A549 (cell line): ENCODE measurements around the gene DLX6. TPM values are rescaled to one million over a fixed set of nuclear protein-coding genes. Genes with fewer than 3 reads are reported as not detected.

Source experiments
- ATAC-seq, 2 experiments: fragments of 200-7000 bp in 1 of 2; fragments of >200 bp in 1 of 2; cut with Nextera tagmentation in 1 of 2; cut with Tn5 transposase in 1 of 2; 3 replicates each; pipeline versions ENCODE4 v1.8.0 to v1.9.1; 2018 to 2020; ENCODE audit warnings: mild to moderate bottlenecking in 1 of 2, moderate library complexity in 1 of 2
- CTCF ChIA-PET: fragments of 300-600 bp; sonication (Branson Sonifier 250); formaldehyde crosslinking; extraction: SDS; loops from one replicate; lab custom pipeline; 2021; ENCODE audit warnings: antibody characterized with exemption, inconsistent platforms; lab: Yijun Ruan, JAX
- POLR2A ChIA-PET: fragments of 350-600 bp; formaldehyde crosslinking; extraction: SDS; loops from one replicate; lab custom pipeline; 2021; ENCODE audit warnings: antibody characterized with exemption, inconsistent platforms; lab: Yijun Ruan, JAX
- DNase-seq, 2 experiments: peaks; one replicate each; pipeline versions ENCODE4 v3.0.0 to v3.0.0-alpha.2; 2011 to 2016; ENCODE audit warnings: low read depth in 1 of 2, low spot score in 1 of 2
- FAIRE-seq: peaks from 2 replicates; lab custom pipeline; 2011; peaks lifted over from hg19 to GRCh38; lab: Jason Lieb, UNC
- H3K27ac ChIP-seq, 2 experiments: fragments of >200 bp; sonication (Bioruptor Twin); formaldehyde crosslinking; 3 replicates each; pipeline ENCODE4 v1.5.1; 2016 to 2017
- H3K4me1 ChIP-seq: fragments of >200 bp; sonication (Bioruptor Twin); formaldehyde crosslinking; 3 replicates; pipeline ENCODE4 v1.6.1; 2016
- H3K4me2 ChIP-seq: fragments of >200 bp; sonication (Bioruptor Twin); formaldehyde crosslinking; 3 replicates; pipeline ENCODE4 v1.6.1; 2016
- H3K4me3 ChIP-seq: fragments of >200 bp; sonication (Bioruptor Twin); formaldehyde crosslinking; 3 replicates; pipeline ENCODE4 v1.5.1; 2016
- H3K9me3 ChIP-seq: fragments of >200 bp; sonication (Bioruptor Twin); formaldehyde crosslinking; 3 replicates; pipeline ENCODE4 v1.6.1; 2016
- CBX2 ChIP-seq: fragments of 200-600 bp; sonication (generic); IDR thresholded peaks from 2 replicates; pipeline ENCODE4 v1.6.1; 2016; ENCODE audit warnings: low read depth, mild to moderate bottlenecking, borderline replicate concordance
- CBX8 ChIP-seq: fragments of 200-600 bp; sonication (generic); IDR thresholded peaks from 2 replicates; pipeline ENCODE4 v1.6.1; 2016
- CHD2 ChIP-seq: fragments of 150-350 bp; IDR thresholded peaks from 2 replicates; pipeline ENCODE4 v1.6.1; 2014; ENCODE audit warnings: low read length; ENCODE audit not compliant: partially characterized antibody
- FOSB ChIP-seq: fragments of 250-450 bp; sonication (Bioruptor Pico); IDR thresholded peaks from 2 replicates; pipeline ENCODE4 v1.5.0; 2020; ENCODE audit warnings: mild to moderate bottlenecking, moderate library complexity
- GATA3 ChIP-seq: IDR thresholded peaks from 2 replicates; pipeline ENCODE4 v1.6.1; 2012; ENCODE audit warnings: borderline replicate concordance
- HDAC2 ChIP-seq: fragments of 200-600 bp; sonication (generic); IDR thresholded peaks from 2 replicates; pipeline ENCODE4 v1.6.1; 2016
- HEYL ChIP-seq: fragments of 250-450 bp; sonication (Bioruptor Pico); IDR thresholded peaks from 2 replicates; pipeline ENCODE4 v1.8.0; 2021; ENCODE audit warnings: mild to moderate bottlenecking, moderate library complexity
- HOXA7 ChIP-seq: fragments of 250-450 bp; sonication (Bioruptor Pico); IDR thresholded peaks from 2 replicates; pipeline ENCODE4 v1.5.0; 2020; ENCODE audit warnings: mild to moderate bottlenecking, moderate library complexity
- HOXB13 ChIP-seq: fragments of 250-450 bp; sonication (Bioruptor Pico); IDR thresholded peaks from 2 replicates; pipeline ENCODE4 v1.5.0; 2020; ENCODE audit warnings: low read depth, mild to moderate bottlenecking, moderate library complexity
- HOXB5 ChIP-seq: fragments of 250-450 bp; sonication (Bioruptor Pico); IDR thresholded peaks from 2 replicates; pipeline ENCODE4 v1.5.0; 2020; ENCODE audit warnings: mild to moderate bottlenecking, moderate library complexity
- JUN ChIP-seq, 2 experiments: fragments of >200 bp; sonication (Bioruptor Twin); formaldehyde crosslinking; IDR thresholded peaks; 2 replicates in 1 of 2; 3 replicates in 1 of 2; pipeline ENCODE4 v1.6.1; 2016 to 2017
- MAZ ChIP-seq: fragments of 150-350 bp; IDR thresholded peaks from 2 replicates; pipeline ENCODE4 v1.6.1; 2014; ENCODE audit warnings: antibody characterized with exemption, low read depth, low read length, borderline replicate concordance
- MYC ChIP-seq: IDR thresholded peaks from 2 replicates; pipeline ENCODE4 v1.6.1; 2012; ENCODE audit warnings: mild to moderate bottlenecking, inconsistent platforms, low read length, improper control_type of control experiment, borderline replicate concordance
- NPAS2 ChIP-seq: fragments of 250-450 bp; sonication (Bioruptor Pico); IDR thresholded peaks from 2 replicates; pipeline ENCODE4 v1.8.0; 2022; ENCODE audit warnings: mild to moderate bottlenecking, moderate library complexity, borderline replicate concordance
- NR3C1 ChIP-seq: fragments of >200 bp; sonication (Bioruptor Twin); formaldehyde crosslinking; IDR thresholded peaks from 3 replicates; pipeline ENCODE4 v1.6.1; 2017
- RARB ChIP-seq: fragments of 250-450 bp; sonication (Bioruptor Pico); IDR thresholded peaks from 2 replicates; pipeline ENCODE4 v1.8.0; 2021; ENCODE audit warnings: mild to moderate bottlenecking, moderate library complexity
- RFX5 ChIP-seq: fragments of 450-650 bp; IDR thresholded peaks from 2 replicates; pipeline ENCODE4 v1.7.1; 2014; ENCODE audit warnings: antibody characterized with exemption, mild to moderate bottlenecking, moderate library complexity
- RNF2 ChIP-seq: fragments of 200-600 bp; sonication (generic); IDR thresholded peaks from 2 replicates; pipeline ENCODE4 v1.6.1; 2016; ENCODE audit warnings: low read depth, mild to moderate bottlenecking, antibody characterized with exemption, moderate library complexity, borderline replicate concordance
- SMC3 ChIP-seq: fragments of >200 bp; sonication (Bioruptor Twin); formaldehyde crosslinking; IDR thresholded peaks from 3 replicates; pipeline ENCODE4 v1.6.1; 2018; ENCODE audit warnings: inconsistent platforms
- TP53 ChIP-seq: fragments of 250-450 bp; sonication (Bioruptor Pico); IDR thresholded peaks from 2 replicates; pipeline ENCODE4 v1.5.0; 2021; ENCODE audit warnings: mild to moderate bottlenecking, moderate library complexity
- ZFP36 ChIP-seq: fragments of 450-650 bp; IDR thresholded peaks from 2 replicates; pipeline ENCODE4 v1.6.1; 2014; ENCODE audit warnings: borderline replicate concordance; ENCODE audit not compliant: partially characterized antibody
- ZSCAN20 ChIP-seq: fragments of 250-450 bp; sonication (Bioruptor Pico); IDR thresholded peaks from 2 replicates; pipeline ENCODE4 v1.8.0; 2022; ENCODE audit warnings: mild to moderate bottlenecking, moderate library complexity
- WGBS: methylation state at CpG from one replicate; pipeline ENCODE4 v1.1.6; 2017; ENCODE audit errors: missing lambda C conversion rate; 5-methylcytosine and 5-hydroxymethylcytosine counted together
- polyA plus RNA-seq, 4 experiments: library from polyadenylated mRNA; depleted of rRNA in 3 of 4; stranded (reverse); fragments of >200 nt; fragmentation: RNase III in 1 of 4; extraction: RNeasy Plus Mini Kit Qiagen cat#74134 plus additional on column Dnase treatment in 1 of 4; gene quantifications; 2 replicates in 3 of 4; 3 replicates in 1 of 4; pipeline ENCODE4 v1.2.3, GENCODE V29; 2011 to 2017
- TF ChIP-seq, protein P1 (sequence below): fragments of 150-350 bp; IDR thresholded peaks from 2 replicates; pipeline ENCODE4 v1.6.1; 2014; ENCODE audit warnings: low read depth, mild to moderate bottlenecking, low read length
- TF ChIP-seq, protein P2 (sequence below): IDR thresholded peaks from 2 replicates; pipeline ENCODE4 v1.6.1; 2012
- TF ChIP-seq, protein P3 (sequence below): IDR thresholded peaks from 2 replicates; pipeline ENCODE4 v1.6.1; 2012; ENCODE audit warnings: low read depth, borderline replicate concordance
- TF ChIP-seq, protein P4 (sequence below): IDR thresholded peaks from 2 replicates; pipeline ENCODE4 v1.6.1; 2012

The DLX6 gene
- polyA plus RNA-seq, 2 of the 4 experiments (the other 2 are of a cell fraction): not detected

DNA sequence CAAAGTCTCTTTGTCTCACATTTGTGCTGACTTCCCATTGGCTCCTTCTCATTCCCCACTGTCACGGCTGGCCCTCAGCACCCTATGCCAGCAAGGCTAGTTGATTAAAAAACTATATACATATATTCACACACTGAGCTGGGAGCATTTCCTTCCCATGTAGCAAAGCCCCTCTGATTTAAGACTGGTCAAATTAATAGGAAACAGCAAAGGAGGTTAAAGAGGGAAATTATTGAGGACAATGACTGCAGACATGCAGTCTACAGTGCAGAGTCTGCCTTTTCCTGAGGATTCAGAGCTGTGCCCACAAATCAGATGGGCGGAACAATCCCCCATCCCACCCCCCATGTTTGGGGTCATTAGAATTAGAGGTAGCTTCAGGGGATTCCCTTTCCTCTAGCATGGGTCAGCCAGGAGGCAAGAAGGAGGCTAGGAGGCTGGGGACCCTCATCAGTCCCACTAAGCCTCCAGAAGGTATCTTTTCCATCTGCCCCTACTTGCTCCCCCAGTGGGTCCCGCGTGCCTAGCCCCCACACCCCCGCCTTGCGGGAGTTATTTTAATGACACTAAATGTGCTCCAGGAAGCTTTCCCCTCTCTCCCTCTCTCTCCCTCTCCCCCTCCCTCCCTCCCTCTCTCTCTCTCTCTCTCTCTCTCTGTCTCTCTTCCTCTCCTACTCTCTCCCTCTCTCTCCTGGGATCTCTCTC lies 9.8 kb upstream of the DLX6 start:
- POLR2A ChIA-PET: no interaction called here
- DNase-seq: no peak
- H3K4me2 ChIP-seq: no peak overlapping the region
- TF ChIP-seq, protein P1, sequence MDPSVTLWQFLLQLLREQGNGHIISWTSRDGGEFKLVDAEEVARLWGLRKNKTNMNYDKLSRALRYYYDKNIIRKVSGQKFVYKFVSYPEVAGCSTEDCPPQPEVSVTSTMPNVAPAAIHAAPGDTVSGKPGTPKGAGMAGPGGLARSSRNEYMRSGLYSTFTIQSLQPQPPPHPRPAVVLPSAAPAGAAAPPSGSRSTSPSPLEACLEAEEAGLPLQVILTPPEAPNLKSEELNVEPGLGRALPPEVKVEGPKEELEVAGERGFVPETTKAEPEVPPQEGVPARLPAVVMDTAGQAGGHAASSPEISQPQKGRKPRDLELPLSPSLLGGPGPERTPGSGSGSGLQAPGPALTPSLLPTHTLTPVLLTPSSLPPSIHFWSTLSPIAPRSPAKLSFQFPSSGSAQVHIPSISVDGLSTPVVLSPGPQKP: no peak
- no peak for TF ChIP-seq MAZ
- TF ChIP-seq GATA3: no peak
- TF ChIP-seq HOXB13 (CRISPR knock-in tag): no peak
- TF ChIP-seq SMC3: no peak
- no peak for TF ChIP-seq HOXA7 (CRISPR knock-in tag)
- no peak for TF ChIP-seq HOXB5 (CRISPR knock-in tag)
- no peak for TF ChIP-seq HDAC2
- no peak for TF ChIP-seq CHD2
- TF ChIP-seq, all 56 proteins: peak for 0
- no peak for ATAC-seq
- FAIRE-seq: no peak
- Histone ChIP-seq H3K4me1 (no peaks in the 10 kb centered on the region), H3K4me3 (no peak overlapping the region), H3K9me3 (no peaks in the 10 kb centered on the region), H3K27ac (no peak overlapping the region)
- CTCF ChIA-PET: interaction anchor here (1.0 kb wide), 1 partner anchor 17 kb away, joined by 4 read pairs; no protein-coding TSS in a partner anchor
- 8% methylated on average over 5 of the region's 6 CpGs for whole genome bisulfite sequencing

DNA sequence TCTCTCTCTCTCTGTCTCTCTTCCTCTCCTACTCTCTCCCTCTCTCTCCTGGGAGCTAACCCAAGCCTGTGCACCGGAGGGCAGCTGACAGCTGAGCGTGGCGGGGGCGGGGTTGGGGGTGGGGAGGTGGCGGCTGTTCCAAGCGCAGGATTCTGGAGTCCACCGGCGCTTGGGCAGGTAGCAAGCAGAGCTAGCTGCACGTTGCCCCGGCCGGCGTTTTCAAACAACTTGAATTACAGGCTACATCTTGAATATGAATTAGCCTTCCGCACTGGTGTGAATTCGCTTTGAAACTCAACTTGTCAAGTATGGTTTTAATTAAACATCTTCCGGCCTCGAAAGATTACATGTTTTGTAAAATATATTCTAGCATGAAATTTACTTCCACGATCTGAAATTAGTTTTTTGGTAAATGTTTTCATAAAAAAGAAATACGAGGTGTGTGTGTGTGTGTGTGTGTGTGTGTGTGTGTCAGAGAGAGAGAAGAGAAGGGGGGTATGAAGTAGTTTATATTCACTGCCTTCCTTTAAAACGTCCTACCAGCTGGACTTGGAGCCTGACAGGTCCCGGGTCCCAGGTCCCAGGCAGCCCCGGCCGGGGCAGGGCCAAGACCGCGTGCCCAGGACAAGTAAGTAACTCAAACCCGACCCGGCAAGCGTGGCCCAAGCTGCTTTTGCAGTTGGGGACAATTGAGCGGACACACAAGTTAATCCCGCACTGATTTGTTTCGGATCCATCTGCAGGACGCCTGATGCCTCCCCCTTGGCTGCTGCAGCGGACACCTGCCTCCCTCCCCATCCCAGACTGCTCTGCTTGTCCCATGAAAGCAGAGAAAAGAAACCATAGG lies 9.0 kb upstream of the DLX6 start:
- TF ChIP-seq NPAS2 (CRISPR knock-in tag): no peak
- no peak for TF ChIP-seq HOXB13 (CRISPR knock-in tag)
- TF ChIP-seq FOSB (CRISPR knock-in tag): no peak
- TF ChIP-seq NR3C1: no peak
- TF ChIP-seq TP53: no peak
- no peak for TF ChIP-seq RFX5
- TF ChIP-seq GATA3: no peak
- TF ChIP-seq MYC: no peak
- no peaks in the 10 kb centered on the region for H3K4me1 ChIP-seq
- 21% methylated on average over 32 of the region's 32 CpGs for WGBS

DNA sequence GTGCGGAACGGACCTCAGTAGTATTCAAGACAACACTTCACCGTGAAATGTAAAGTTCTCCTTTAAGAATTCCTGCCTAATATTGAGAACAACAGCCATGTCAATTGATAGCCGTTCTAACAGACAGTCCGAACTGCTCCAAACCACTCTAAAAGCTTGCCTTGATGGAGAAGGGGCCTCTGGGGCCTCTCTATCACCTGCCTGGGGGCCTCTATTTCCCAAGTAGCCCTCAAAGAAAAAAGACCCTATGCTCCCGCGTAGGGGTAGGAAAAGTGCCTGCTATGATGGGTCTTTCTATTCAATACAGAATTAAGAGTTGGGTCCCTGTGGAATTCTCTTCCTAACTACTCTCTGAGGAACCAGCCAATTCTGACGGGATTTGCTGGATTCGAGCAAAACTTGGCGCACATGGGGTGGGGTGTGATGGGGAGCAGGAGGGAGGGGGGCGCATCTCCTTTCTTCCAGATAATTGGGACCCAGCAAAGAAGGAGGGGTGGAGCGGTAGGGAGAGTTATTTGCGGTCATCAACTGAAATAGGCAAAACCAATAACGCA lies 8.3 kb upstream of the DLX6 start:
- no peak for TF ChIP-seq ZFP36
- TF ChIP-seq, protein P1: no peak
- TF ChIP-seq RFX5: no peak
- no peak for TF ChIP-seq RNF2
- no peak for TF ChIP-seq CBX8
- no peak for TF ChIP-seq CBX2
- TF ChIP-seq, protein P2, sequence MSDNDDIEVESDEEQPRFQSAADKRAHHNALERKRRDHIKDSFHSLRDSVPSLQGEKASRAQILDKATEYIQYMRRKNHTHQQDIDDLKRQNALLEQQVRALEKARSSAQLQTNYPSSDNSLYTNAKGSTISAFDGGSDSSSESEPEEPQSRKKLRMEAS: no peak
- TF ChIP-seq, protein P3, sequence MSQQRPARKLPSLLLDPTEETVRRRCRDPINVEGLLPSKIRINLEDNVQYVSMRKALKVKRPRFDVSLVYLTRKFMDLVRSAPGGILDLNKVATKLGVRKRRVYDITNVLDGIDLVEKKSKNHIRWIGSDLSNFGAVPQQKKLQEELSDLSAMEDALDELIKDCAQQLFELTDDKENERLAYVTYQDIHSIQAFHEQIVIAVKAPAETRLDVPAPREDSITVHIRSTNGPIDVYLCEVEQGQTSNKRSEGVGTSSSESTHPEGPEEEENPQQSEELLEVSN: no peak
- no peak for TF ChIP-seq JUN (IDR thresholded peaks at IDR 0.05)
- TF ChIP-seq, protein P4, sequence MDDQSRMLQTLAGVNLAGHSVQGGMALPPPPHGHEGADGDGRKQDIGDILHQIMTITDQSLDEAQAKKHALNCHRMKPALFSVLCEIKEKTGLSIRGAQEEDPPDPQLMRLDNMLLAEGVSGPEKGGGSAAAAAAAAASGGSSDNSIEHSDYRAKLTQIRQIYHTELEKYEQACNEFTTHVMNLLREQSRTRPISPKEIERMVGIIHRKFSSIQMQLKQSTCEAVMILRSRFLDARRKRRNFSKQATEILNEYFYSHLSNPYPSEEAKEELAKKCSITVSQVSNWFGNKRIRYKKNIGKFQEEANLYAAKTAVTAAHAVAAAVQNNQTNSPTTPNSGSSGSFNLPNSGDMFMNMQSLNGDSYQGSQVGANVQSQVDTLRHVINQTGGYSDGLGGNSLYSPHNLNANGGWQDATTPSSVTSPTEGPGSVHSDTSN: no peak
- TF ChIP-seq HEYL (CRISPR knock-in tag): no peak
- no peak for TF ChIP-seq ZSCAN20 (CRISPR knock-in tag)
- TF ChIP-seq RARB: no peak
- TF ChIP-seq, all 56 proteins: peak for 0
- Histone ChIP-seq H3K27ac (no peak overlapping the region), H3K4me2 (no peak overlapping the region), H3K9me3 (no peaks in the 10 kb centered on the region), H3K4me1 (no peaks in the 10 kb centered on the region), H3K4me3 (no peak overlapping the region)
- DNase-seq: no peak
- FAIRE-seq: no peak
- WGBS: 33% methylated on average over 14 of the region's 14 CpGs
- CTCF ChIA-PET: no interaction called here
- POLR2A ChIA-PET: no interaction called here
- ATAC-seq: no peak

More for the DNA sequence above, 9.0 kb upstream of the DLX6 start:
- Histone ChIP-seq H3K4me3 (no peak overlapping the region), H3K9me3 (no peaks in the 10 kb centered on the region), H3K4me2 (no peak overlapping the region), H3K27ac (no peak overlapping the region)
- CTCF ChIA-PET: no interaction called here
- FAIRE-seq: no peak
- ATAC-seq: no peak
- DNase-seq: no peak
- POLR2A ChIA-PET: no interaction called here
